ENCODE data around the gene KCTD5.

Gene KCTD5

DNA sequence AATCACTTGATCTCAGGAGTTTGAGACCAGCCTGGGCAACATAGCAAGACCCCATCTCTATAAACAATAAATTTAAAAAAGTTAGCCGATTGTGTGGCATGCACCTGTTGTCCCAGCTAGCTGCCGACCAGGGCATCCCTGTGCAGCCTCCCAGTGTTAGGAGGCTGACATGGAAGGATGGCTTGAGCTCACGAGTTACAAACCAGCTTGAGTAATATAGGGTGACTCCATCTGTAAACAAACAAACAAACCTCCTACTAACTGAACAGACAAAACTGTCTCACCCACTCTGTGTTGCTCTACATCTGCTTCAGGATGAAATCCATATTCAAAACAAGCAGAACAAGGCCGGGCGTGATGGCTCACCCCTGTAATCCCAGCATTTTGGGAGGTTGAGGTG lies 44.6 kb downstream of the KCTD5 start:
- DNase-seq (ENCODE audit: low read depth): no peak

DNA sequence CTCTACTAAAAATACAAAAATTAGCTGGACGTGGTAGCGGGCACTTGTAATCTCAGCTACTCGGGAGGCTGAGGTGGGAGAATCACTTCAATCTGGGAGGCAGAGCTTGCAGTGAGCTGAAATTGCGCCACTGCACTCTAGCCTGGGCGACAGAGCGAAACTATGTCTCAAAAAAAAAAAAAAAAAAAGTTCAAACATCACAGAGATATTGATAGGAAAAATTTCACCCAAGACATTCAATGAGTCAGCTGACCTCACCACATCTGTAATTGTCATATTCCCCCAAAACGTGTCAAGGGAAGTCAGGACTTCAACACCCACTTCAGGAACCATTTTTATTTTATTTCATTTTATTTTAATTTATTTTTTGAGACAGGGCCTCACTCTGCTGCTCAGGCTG lies 45.7 kb downstream of the KCTD5 start:
- no peak for DNase-seq (ENCODE audit: low read depth)

DNA sequence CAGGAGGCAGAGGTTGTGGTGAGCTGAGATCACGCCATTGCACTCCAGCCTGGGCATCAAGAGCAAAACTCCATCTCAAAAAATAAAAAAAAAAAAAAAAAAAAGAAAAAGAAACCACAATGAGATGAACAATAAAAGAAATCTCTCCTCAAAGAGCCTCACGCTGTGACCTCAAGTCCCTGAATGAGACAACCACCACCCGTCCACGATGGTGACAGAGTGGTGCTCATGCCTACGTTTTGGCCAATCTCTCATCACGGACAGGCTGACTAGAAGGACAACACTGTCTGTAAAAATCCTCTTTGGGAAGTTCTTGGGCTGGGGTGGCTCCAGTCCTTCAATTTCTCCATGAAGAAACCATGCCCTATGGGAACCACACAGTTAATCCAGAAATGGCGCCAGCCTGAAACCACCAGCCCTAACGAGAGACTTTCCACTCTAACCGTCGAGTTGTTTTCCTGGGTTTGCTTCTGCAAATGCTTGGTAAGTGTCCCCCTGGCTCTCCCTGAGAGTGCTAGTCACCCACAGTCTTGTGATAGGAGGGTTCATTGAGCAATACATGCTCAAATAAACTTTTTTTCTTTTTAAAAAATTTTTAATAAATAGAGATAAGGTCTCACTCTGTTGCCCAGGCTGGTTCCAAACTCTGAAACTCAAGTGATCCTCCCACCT lies 52.7 kb downstream of the KCTD5 start:
- no peak for DNase-seq (ENCODE audit: low read depth)

DNA sequence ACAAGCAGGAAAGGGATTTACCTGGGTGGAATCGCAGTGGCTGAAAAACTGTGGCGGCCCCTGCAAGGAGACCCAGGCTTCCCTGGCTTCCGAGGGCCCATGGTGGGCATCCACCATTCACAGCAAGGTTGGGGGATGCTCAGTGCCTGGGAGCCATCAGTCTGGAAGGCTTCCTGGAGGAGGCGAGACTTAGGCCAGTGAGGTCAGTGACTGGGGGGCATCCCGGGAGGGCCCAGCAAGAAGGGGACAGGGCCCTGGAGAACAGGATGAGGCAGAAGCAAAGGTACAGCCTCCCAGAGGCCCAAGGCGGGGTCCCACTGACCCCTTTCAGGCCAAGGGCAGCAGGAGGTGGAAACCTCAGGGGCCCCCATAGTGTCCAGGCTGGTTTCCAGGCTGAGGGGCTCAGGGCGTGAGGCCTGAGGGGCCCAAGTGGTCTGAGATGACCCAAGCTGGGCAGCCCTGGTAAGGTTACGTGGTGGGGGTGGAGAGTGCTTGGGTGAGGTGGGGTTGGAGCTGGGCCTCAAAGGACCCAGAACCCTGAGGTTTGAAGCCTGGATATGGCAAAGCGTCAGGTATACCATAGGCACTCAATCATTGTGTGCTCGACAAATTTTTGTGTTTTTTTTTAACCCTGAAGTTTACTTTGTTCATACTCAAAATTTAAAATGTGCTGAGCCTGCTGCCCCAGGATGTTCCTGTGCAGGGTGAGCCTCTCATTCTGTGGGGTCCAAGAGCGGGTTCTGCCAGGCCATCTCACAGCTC lies 54.3 kb downstream of the KCTD5 start:
- DNase-seq (ENCODE audit: low read depth): no peak

DNA sequence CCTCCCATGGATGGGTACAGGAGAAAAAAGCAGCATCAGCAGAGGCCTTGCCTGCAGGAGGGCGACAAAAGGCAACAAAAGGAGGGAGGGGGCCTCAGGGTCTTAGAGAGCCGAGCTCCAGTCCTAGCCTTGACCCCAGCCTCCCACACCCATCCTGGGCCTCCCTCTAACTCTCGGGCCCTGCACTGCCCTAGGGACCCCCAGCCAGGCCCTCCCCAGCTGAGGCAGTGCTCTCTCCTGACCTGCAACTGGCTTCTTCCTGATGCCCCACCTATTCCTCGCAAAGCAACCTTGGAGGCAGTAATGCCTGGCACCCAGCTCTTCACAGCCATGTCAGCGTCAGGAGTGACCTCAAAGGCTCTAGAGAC lies 54.9 kb downstream of the KCTD5 start:
- DNase-seq (ENCODE audit: low read depth): no peak

DNA sequence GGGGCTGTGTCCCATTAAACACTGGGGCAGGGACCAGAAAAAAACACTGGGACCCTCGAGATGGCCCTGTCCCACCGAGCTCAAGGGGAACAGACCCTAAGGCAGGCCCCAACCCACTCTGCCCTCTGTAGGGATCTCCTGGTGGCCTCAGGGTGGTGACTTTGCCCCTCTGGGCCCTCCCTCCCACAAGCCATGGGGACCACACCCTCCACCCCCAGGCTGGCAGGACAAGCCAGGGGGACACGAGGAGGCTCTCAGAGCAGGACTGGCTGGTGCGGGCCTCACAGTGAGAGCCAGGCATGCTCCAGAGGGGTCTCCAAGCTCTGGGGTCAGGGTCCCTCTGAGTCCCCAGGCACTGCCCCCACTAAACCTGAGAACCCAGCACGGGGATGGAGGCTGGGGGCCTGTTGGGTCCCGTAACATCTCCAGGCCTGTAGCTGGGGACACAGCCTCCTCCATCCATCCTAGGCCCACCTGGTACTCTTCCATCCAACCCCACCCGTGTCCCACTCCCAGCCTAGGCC lies 55.6 kb downstream of the KCTD5 start:
- DNase-seq (ENCODE audit: low read depth): no peak

DNA sequence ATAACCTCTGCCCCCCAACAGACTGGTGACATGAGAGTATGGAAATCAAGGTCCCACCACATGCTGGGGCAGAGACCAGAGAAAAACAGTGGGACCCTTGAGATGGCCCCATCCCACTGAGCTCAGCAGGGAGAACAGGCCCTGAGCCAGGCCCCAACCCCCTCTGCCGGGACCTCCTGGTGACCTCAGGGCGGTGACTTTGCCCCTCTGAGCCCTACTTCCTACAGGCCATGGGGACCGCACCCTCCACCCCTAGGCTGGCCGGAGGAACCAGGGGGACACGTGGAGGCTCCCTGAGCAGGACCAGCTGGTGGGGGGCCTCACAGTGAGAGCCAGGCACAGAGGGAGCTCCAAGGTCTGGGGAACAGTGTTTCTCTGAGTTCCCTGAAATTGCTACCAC lies 56.3 kb downstream of the KCTD5 start:
- no peak for DNase-seq (ENCODE audit: low read depth)

DNA sequence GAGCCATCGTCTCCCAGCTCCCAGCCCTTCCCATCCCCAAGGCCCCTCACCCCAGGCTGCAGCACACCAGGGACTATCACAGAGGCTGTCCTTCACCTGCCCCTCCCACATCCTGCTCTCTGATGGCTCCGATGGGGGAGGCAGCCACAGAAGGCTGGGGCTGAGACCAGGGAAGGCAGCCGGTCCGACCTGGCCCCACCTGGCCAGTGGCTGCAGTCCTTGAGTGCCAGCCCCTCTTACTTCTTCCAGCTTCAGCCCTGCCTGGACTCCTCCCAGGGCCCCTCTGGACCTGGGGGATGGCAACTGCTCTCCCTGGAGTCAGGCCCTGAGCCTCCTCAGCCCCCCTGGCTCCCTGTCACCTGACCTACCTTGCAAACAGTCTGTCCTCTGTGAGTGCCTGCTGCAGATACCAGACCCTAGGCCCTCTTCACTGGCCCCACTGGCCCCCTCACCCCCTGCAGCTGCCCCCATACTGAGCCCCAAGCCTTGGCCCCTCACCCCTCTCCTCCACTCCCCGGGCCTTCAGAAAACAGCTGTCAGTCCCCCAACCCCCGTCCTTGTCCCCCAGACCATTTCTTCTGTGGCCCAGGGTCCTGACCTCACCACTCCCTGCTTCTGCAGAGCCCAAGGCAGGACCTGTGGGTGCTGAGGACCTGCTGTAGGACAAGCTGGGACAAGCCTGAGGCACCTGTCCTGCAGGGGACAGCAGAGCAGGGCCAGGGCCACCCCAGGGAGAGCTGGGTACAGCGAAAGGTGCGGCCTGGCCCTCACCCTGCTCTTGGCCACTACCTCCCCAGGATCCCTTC lies 57.5 kb downstream of the KCTD5 start:
- no peak for DNase-seq (ENCODE audit: low read depth)

DNA sequence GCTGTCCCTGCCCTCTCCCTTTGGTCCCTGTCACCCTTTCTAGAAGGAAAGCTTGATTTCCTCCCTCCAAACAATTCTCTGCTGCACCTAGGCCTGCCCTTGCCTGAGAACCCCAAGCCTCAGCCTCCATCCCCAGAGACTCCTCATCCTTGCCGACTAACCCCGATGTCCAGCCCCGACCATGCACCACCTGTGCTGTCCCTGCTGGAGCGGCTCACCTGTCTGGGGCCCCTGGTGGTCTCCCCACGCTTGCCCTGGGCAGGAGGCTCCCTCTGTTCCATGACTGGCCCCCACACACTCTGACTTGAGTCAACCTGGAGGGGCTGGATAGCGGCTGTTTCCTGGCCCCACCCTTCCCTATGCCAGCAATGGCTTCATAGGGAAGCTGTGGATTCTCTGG lies 58.2 kb downstream of the KCTD5 start:
- DNase-seq (ENCODE audit: low read depth): no peak

DNA sequence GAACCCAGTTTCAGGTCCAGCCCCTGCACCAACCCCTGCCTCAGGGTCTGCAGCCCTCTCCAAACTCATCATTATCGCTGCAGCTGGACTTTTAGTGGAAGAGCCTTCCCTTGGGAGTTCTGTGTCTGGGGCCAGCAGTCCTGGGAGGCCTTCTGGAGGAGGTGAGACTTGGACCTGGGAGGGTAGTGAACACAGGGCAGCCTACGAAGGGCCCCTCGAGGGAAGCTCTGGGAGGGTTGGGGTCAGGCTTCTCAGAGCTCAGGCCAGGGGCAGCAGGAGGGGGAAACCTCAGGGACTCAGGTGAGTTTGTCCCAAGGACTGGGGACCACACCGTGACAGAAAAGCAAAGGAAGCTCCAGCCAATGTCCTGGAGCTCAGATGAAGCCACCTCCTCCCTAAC lies 58.8 kb downstream of the KCTD5 start:
- no peak for DNase-seq (ENCODE audit: low read depth)

DNA sequence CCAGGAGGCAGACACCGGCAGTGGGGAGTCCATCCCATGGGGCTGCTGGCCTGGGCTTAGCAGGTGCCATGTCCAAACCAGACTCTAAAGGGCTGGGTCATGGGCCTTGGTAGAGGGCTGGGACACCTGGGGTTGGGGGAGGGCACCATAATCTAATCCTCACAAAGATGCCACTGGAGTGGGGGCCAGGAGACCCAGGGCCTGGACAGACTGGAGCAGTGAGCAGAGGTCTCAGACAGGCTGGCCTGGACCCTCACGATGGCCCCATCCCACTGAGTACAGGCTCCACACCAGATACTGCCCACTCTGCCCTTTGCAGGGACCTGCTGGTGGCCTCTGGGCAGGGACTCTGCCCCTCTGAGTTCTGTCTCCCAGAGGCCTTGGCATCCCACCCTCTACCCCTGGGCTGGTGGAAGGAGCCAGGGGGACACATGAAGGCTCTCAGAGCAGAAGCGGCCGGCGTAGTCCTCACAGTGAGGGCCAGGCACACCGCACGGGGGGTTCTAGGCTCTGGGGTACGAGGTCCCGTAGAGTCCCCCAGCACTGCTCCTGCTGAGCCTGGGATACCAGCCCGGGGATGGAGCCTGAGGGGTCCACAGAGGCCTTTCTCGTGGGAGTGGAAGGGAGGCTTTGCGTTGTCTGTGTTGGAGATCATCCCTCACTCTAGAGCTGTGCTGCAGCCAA lies 60.1 kb downstream of the KCTD5 start:
- DNase-seq (ENCODE audit: low read depth): no peak

DNA sequence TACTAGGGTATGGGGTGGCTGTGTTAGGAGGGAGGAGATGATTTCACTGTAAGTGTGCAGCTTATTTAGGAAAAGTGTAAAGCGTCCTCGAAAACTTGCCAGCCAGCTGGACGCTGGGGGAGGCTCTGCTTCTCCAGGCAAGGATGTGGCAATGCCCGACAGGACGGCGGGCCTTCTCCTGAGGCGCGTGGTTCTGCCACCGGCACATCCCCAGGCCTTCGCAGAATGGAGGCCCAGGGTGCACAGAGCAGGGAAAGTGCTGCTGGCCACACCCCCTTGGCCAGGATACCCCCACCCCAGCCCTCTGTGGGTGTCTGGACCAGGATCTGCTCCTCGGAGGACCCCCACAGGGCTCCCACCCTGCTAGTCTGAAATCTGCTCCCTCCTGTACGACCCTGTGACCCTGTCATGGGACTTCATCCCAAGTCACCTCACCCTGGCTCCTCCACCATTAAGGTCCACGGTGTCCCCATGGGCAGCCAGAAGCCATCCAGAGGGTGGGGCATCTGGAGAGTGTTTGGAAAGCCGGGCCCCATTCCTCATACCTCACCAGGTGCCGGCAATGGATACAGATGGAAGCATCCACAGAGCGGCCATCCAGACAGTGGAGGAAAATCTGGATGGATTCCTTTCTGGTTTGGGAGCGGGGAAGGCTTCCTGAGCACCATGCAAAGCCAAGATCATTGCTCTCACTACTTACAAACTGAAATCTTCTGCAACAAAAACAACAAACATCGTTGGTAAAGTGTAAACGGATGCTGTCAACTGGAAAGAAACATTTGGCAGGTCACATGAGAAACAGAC lies 60.9 kb downstream of the KCTD5 start:
- DNase-seq (ENCODE audit: low read depth): no peak

DNA sequence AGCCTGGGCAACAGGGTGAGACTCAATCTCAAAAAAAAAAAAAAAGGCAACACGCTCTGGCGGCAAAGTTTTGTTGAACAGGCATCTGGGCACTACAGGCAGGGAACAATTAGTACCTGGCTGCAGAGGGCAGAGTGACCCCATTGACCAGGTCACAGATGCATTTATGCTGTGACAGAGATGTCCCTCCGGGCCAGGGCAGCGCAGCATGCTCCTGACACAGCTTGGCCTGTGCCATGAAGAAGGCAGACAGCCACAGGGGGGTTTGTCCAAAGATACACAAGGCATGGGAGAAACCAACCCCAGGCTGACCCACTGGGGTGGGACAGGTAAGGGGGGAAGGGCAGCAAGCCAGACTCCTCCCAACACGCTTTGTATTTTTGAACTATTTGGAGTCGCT lies 62.4 kb downstream of the KCTD5 start:
- no peak for DNase-seq (ENCODE audit: low read depth)

DNA sequence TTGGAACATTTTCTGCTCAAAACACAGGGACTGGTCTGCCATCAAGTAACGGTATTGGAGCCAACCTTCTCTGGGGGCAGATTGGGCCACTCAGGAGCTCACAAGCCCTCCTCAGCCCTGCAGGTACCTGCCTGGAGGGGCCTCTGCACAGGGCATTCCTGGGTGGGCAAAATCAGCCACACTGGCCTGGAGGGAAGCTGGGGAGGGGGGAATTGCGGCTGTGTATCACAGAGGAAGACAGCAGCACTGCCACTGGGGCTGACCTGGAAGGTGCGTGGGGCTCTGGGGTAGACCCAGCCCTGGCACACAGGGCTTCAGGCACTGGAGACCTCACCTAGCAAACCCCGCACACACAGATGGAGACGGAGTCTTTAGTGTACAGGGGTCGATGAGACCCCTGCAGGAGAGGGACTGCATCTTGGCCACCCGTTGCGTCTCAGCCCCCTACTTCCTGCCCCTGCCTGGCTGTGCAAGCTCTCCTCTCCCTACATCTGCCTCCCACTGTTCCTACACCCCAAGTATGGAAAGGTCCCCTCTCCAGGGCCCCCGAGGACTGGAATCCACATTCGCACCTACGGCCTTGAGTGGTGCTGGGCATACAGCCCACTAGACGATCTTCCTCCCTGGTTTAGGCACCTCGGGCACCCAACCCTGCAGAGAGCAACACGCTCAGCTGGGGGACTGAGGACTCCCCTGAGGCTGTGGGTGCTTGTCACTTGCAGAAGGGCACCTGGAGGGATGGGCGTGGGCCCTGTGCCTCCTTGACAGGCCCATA lies 63.0 kb downstream of the KCTD5 start:
- DNase-seq (ENCODE audit: low read depth): no peak

DNA sequence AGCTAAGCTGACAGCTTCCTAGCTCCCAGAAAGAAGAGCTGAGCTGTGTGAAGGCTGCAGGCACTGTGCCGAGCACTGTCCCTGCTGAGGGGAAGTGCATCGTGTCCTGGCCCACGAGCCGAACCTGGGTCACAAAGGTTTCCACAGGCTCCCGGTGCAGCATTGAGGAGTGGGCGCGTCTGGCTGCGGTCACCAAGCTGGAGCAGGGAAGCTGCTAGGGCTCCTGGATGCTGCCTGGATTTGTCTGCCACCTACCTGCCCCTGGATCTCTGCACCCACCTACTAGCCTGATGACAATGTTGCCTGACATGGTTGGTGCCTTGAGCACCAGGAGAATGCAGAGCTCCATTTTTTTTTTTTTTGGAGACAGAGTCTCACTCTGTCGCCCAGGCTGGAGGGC lies 63.6 kb downstream of the KCTD5 start:
- no peak for DNase-seq (ENCODE audit: low read depth)

DNA sequence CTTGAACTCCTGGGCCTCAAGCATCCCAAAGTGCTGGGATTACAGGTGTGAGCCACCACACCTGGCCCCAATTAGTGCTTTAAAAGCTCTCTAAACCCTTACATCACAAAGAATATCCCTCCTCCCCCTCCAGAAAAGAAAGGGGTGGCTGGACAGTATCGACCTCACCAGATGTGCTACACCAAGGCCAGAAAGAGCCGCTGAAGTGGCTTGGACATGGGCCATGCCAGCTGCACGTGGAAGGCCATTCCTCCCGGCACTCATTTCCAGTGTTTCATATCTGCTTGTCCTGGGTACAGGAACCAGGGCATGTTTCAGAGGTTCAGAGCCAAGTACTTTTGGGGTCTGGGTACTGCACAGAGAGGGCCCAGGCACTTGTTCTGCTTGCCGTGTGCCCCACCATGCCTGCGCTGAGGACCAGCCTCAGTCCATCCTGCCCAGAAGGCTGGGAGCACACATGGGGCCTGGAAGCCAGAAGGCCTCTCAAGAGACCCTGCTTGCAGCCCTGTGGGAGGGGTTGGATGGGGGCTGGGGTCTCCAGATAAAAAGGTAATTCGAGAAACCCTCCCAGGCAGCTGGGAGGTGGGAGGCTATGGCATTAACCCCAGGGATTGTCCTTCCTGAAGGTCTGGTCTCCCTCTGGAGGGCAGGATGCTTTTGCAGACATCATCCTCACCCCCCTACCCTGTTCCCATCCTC lies 66.6 kb downstream of the KCTD5 start:
- no peak for DNase-seq (ENCODE audit: low read depth)

DNA sequence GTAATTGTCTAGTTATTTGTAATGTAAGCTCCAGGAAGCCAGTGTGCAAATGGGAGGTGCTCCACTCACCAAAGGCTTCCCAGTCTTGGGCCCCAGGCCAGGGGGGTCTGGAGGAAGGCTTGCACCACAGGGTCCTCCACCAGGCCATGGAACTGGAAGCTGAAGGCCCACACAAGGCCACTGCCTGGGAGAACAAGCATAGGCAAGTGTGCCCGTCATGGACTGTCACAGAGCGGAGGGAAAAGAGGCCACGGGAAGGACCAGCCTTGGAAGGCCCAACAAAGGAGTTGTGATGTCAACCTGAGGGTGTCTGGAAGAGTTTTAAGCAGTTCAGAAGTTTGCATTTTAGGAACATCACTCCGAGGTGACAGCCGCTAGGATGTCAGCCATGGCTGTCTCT lies 67.2 kb downstream of the KCTD5 start:
- DNase-seq (ENCODE audit: low read depth): no peak

DNA sequence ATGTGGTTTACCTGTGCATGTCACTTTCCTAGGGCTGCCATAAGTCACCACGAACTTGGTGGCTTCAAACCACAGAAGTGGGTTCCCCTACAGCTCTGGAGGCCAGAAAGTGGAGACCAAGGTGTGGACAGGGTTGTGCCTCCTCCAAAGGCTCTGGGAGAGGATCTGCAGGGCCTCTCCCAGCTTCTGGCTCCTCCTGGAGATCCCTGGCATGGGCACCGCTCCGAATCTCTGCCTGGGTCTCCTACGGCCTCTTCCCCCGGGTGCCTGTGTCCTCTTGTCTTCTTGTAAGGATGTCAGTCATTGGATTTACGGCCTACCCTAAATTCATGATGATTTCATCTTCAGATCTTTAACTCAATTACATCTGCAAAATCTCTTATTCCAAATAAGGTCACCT lies 67.6 kb downstream of the KCTD5 start:
- no peak for DNase-seq (ENCODE audit: low read depth)

DNA sequence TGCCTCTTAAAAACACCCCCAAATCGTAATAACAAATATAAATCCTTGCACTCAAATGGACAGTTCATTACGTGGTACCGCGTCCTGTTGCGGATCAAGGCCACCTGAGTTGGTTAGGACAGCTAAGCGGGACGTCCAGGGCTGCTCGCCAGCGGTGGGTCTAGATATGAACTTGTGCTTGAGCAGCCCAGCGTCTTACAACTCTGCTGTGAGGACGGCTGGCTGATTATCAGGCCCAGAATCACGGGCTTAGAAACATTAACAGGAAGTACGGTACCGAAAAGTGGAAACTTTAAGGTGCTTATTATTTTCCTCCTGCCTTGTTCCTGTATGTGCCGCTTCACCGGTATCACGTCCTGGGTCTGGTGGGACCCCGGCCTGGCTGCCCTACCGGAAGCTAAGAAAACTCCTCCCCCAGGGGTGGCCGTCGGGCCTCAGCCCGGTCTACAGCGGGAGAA lies 69.3 kb downstream of the KCTD5 start:
- no peak for DNase-seq (ENCODE audit: low read depth)
